ENCODE measurements around the gene HSF5. TPM values are rescaled to one million over a fixed set of nuclear protein-coding genes. Genes with fewer than 3 reads are reported as not detected.

Gene HSF5
- total and polyA plus RNA-seq, 4 donors, result 0.09 to 0.17 TPM; not detected in 2

DNA sequence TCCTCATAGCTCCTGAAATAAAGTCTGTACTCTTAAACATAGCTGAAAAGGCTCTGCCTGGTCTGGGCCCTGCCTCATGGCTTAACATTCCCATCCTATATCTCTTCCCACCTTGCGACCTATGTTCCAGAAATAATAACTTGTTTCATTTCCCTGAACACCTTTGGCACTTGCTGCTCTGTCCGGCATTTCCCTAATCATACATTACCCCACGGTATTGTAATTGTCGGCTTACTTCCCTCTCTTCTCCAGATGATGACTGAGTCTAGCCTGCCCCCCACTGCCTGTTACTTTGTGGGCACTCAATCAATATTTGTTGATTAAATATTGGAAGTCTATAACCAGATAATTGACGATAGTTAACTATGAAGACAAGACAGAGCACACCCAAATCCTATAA is 113.0 kb downstream of the HSF5 start:
- Histone ChIP-seq H3K27me3 (ENCODE audit: control insufficient read depth in 4 of 4, insufficient read depth in 4 of 4, low read length in 3 of 4) (no peaks in the 10 kb centered on the region), H3K4me3 (ENCODE audit: low read depth in 1 of 3, low read length in 3 of 3) (no peak overlapping the region), H3K36me3 (ENCODE audit: control insufficient read depth in 4 of 4, insufficient read depth in 3 of 4, low read depth in 1 of 4, low read length in 3 of 4) (no peaks in the 10 kb centered on the region), H3K27ac (ENCODE audit: low read depth in 1 of 2, low read length in 2 of 2) (no peak overlapping the region), H3K4me1 (ENCODE audit: control insufficient read depth in 4 of 4, insufficient read depth in 4 of 4, low read length in 3 of 4) (peaks cover 2 to 33% (median 14%) of the 10 kb centered on the region in 4 donors), H3K9me3 (ENCODE audit: control insufficient read depth in 4 of 4, low read length in 3 of 4) (no peaks in the 10 kb centered on the region), H3K9ac (ENCODE audit: low read depth in 1 of 2, low read length in 2 of 2) (no peak overlapping the region)
- TF ChIP-seq NR2F2 (IDR thresholded peaks at IDR 0.05), result no peak
- no peak for TF ChIP-seq TAF1 (conservative IDR thresholded peaks at IDR 0.05)
- no peak for TF ChIP-seq FOXA2 (IDR thresholded peaks at IDR 0.05)
- TF ChIP-seq EGR1 (IDR thresholded peaks at IDR 0.05; ENCODE audit: low read depth in 2 of 2), result no peak
- TF ChIP-seq, protein P1, sequence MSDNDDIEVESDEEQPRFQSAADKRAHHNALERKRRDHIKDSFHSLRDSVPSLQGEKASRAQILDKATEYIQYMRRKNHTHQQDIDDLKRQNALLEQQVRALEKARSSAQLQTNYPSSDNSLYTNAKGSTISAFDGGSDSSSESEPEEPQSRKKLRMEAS (IDR thresholded peaks at IDR 0.05), result no peak
- TF ChIP-seq, protein P2, sequence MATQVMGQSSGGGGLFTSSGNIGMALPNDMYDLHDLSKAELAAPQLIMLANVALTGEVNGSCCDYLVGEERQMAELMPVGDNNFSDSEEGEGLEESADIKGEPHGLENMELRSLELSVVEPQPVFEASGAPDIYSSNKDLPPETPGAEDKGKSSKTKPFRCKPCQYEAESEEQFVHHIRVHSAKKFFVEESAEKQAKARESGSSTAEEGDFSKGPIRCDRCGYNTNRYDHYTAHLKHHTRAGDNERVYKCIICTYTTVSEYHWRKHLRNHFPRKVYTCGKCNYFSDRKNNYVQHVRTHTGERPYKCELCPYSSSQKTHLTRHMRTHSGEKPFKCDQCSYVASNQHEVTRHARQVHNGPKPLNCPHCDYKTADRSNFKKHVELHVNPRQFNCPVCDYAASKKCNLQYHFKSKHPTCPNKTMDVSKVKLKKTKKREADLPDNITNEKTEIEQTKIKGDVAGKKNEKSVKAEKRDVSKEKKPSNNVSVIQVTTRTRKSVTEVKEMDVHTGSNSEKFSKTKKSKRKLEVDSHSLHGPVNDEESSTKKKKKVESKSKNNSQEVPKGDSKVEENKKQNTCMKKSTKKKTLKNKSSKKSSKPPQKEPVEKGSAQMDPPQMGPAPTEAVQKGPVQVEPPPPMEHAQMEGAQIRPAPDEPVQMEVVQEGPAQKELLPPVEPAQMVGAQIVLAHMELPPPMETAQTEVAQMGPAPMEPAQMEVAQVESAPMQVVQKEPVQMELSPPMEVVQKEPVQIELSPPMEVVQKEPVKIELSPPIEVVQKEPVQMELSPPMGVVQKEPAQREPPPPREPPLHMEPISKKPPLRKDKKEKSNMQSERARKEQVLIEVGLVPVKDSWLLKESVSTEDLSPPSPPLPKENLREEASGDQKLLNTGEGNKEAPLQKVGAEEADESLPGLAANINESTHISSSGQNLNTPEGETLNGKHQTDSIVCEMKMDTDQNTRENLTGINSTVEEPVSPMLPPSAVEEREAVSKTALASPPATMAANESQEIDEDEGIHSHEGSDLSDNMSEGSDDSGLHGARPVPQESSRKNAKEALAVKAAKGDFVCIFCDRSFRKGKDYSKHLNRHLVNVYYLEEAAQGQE (IDR thresholded peaks at IDR 0.05), result no peak
- no peak for TF ChIP-seq RXRA (IDR thresholded peaks at IDR 0.05)
- TF ChIP-seq, protein P3, sequence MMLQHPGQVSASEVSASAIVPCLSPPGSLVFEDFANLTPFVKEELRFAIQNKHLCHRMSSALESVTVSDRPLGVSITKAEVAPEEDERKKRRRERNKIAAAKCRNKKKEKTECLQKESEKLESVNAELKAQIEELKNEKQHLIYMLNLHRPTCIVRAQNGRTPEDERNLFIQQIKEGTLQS (IDR thresholded peaks at IDR 0.05), result no peak
- WGBS, result 70% methylated on average over 5 of the region's 5 CpGs
- DNase-seq (ENCODE audit: low spot score), result no peak

DNA sequence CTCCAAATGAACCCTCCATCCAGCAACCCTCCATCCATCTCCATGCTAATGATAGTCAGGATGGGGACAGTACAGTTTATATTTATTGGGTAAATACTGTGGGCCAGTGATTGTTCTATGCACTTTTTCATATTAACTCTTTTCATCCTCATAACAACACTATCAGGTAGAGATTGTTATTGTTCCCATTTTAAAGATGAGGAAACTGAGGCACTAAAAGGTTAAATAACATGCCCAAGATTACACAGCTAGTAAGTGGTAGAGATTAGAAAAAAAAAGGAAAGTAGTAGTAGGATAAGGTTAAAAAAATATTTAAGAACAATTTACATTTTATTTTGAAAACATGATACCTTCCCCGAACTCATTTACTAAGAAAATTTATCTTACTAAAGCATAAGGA is 114.3 kb downstream of the HSF5 start:
- no peak for DNase-seq (ENCODE audit: low spot score)
- H3K27me3 ChIP-seq (ENCODE audit: control insufficient read depth in 4 of 4, insufficient read depth in 4 of 4, low read length in 3 of 4), result no peaks in the 10 kb centered on the region
- H3K27ac ChIP-seq (ENCODE audit: low read depth in 1 of 2, low read length in 2 of 2), result no peak overlapping the region
- no peak overlapping the region for H3K4me3 ChIP-seq (ENCODE audit: low read depth in 1 of 3, low read length in 3 of 3)
- H3K9me3 ChIP-seq (ENCODE audit: control insufficient read depth in 4 of 4, low read length in 3 of 4), result no peaks in the 10 kb centered on the region
- 97% methylated on average over 1 of the region's 1 CpG for WGBS
- H3K9ac ChIP-seq (ENCODE audit: low read depth in 1 of 2, low read length in 2 of 2), result no peak overlapping the region
- TF ChIP-seq GABPA (IDR thresholded peaks at IDR 0.05 in 1 of 2, conservative IDR thresholded peaks at IDR 0.05 in 1 of 2) (no peak), TAF1 (conservative IDR thresholded peaks at IDR 0.05) (no peak), SP1 (IDR thresholded peaks at IDR 0.05) (no peak), JUND (IDR thresholded peaks at IDR 0.05) (no peak), HNF4A (conservative IDR thresholded peaks at IDR 0.05) (no peak), FOXA1 (IDR thresholded peaks at IDR 0.05) (no peak)
- TF ChIP-seq, protein P3 (IDR thresholded peaks at IDR 0.05), result no peak
- H3K4me1 ChIP-seq (ENCODE audit: control insufficient read depth in 4 of 4, insufficient read depth in 4 of 4, low read length in 3 of 4), result peaks cover 5 to 38% (median 18%) of the 10 kb centered on the region in 4 donors
- H3K36me3 ChIP-seq (ENCODE audit: control insufficient read depth in 4 of 4, insufficient read depth in 3 of 4, low read depth in 1 of 4, low read length in 3 of 4), result no peaks in the 10 kb centered on the region

DNA sequence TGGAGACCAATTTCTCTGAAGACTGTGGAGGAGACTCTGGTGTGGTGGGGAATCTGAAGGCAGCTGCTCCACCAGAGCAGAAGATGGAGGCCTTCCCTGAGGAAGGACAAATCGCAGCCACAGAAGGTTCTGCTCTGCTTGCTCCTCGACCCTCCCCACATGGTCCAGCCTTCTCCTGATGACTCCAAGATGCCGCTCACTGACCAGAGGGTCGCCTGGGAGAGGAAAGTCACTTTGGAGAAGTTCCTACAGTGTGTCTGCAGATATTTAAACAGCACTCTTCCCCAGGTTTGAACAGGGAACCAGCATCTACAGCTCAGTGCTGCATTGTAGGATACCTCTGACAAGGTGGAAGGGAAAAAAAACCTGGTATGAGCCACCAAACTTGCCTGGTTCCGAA is 115.2 kb downstream of the HSF5 start:
- Histone ChIP-seq H3K36me3 (ENCODE audit: control insufficient read depth in 4 of 4, insufficient read depth in 3 of 4, low read depth in 1 of 4, low read length in 3 of 4) (no peaks in the 10 kb centered on the region), H3K9me3 (ENCODE audit: control insufficient read depth in 4 of 4, low read length in 3 of 4) (no peaks in the 10 kb centered on the region), H3K27me3 (ENCODE audit: control insufficient read depth in 4 of 4, insufficient read depth in 4 of 4, low read length in 3 of 4) (no peaks in the 10 kb centered on the region), H3K4me1 (ENCODE audit: control insufficient read depth in 4 of 4, insufficient read depth in 4 of 4, low read length in 3 of 4) (peaks cover 7 to 42% (median 21%) of the 10 kb centered on the region in 4 donors), H3K27ac (ENCODE audit: low read depth in 1 of 2, low read length in 2 of 2) (no peak overlapping the region), H3K4me3 (ENCODE audit: low read depth in 1 of 3, low read length in 3 of 3) (no peak overlapping the region), H3K9ac (ENCODE audit: low read depth in 1 of 2, low read length in 2 of 2) (no peak overlapping the region)
- 92% methylated on average over 5 of the region's 5 CpGs for WGBS
- no peak for DNase-seq (ENCODE audit: low spot score)
- TF ChIP-seq FOXA1 (IDR thresholded peaks at IDR 0.05), result no peak
- TF ChIP-seq, protein P2 (IDR thresholded peaks at IDR 0.05), result no peak
- no peak for TF ChIP-seq HNF4A (conservative IDR thresholded peaks at IDR 0.05)
- no peak for TF ChIP-seq RAD21 (IDR thresholded peaks at IDR 0.05)
- TF ChIP-seq, protein P4, sequence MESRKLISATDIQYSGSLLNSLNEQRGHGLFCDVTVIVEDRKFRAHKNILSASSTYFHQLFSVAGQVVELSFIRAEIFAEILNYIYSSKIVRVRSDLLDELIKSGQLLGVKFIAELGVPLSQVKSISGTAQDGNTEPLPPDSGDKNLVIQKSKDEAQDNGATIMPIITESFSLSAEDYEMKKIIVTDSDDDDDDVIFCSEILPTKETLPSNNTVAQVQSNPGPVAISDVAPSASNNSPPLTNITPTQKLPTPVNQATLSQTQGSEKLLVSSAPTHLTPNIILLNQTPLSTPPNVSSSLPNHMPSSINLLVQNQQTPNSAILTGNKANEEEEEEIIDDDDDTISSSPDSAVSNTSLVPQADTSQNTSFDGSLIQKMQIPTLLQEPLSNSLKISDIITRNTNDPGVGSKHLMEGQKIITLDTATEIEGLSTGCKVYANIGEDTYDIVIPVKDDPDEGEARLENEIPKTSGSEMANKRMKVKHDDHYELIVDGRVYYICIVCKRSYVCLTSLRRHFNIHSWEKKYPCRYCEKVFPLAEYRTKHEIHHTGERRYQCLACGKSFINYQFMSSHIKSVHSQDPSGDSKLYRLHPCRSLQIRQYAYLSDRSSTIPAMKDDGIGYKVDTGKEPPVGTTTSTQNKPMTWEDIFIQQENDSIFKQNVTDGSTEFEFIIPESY (IDR thresholded peaks at IDR 0.05), result no peak
- no peak for TF ChIP-seq GABPA (IDR thresholded peaks at IDR 0.05 in 1 of 2, conservative IDR thresholded peaks at IDR 0.05 in 1 of 2)
- no peak for TF ChIP-seq JUND (IDR thresholded peaks at IDR 0.05)
- TF ChIP-seq NR2F2 (IDR thresholded peaks at IDR 0.05), result no peak
- TF ChIP-seq, protein P3 (IDR thresholded peaks at IDR 0.05), result no peak

Measured in liver (tissue), 9 donors.